NCI-H510A (cell line): Measurements from ENCODE around the gene SH3GL2.
"Not testable (repeated sequence)": the region's sequence is repeated elsewhere in the genome, so short reads cannot be mapped to it uniquely, and the experiment has no call there.

Experiments used
- DNase-seq: peaks from one replicate; lab custom pipeline; 2025; lab: John Stamatoyannopoulos, UW

Gene SH3GL2

GRCh38 chr9:17752021-17752420 lies 173.2 kb downstream of the SH3GL2 start:
- no peak for DNase-seq

- no peak for DNase-seq
These were observed 178.9 kb downstream of the SH3GL2 start for GRCh38 chr9:17757816-17758215.

GRCh38 chr9:17760250-17760649 lies 181.4 kb downstream of the SH3GL2 start:
- DNase-seq, result no peak

GRCh38 chr9:17761984-17762676 lies 183.3 kb downstream of the SH3GL2 start:
- DNase-seq, result peak; percentile 7

- DNase-seq, result no peak
These were observed 185.4 kb downstream of the SH3GL2 start for GRCh38 chr9:17764306-17764705.

- not testable (repeated sequence) for DNase-seq
These were observed 186.3 kb downstream of the SH3GL2 start for GRCh38 chr9:17765131-17765530.

- no peak for DNase-seq
These were observed 193.4 kb downstream of the SH3GL2 start for GRCh38 chr9:17772223-17772622.

GRCh38 chr9:17775656-17776055 lies 196.8 kb downstream of the SH3GL2 start:
- DNase-seq, result no peak

GRCh38 chr9:17776735-17777134 lies 197.9 kb downstream of the SH3GL2 start:
- DNase-seq, result no peak

GRCh38 chr9:17777465-17777864 lies 198.6 kb downstream of the SH3GL2 start:
- DNase-seq, result no peak

- DNase-seq, result no peak
These were observed 203.7 kb downstream of the SH3GL2 start for GRCh38 chr9:17782430-17783149.

GRCh38 chr9:17783227-17783626 lies 204.4 kb downstream of the SH3GL2 start:
- DNase-seq, result no peak

- no peak for DNase-seq
These were observed 210.4 kb downstream of the SH3GL2 start for GRCh38 chr9:17789316-17789715.

- DNase-seq, result no peak
These were observed 215.1 kb downstream of the SH3GL2 start for GRCh38 chr9:17793713-17794622.

GRCh38 chr9:17795744-17796143 lies 216.9 kb downstream of the SH3GL2 start:
- no peak for DNase-seq

GRCh38 chr9:17799369-17799768 lies 220.5 kb downstream of the SH3GL2 start:
- DNase-seq, result no peak

GRCh38 chr9:17800418-17800817 lies 221.6 kb downstream of the SH3GL2 start:
- DNase-seq, result no peak

GRCh38 chr9:17802249-17802857 lies 223.5 kb downstream of the SH3GL2 start:
- no peak for DNase-seq

- DNase-seq, result no peak
These were observed 228.9 kb downstream of the SH3GL2 start for GRCh38 chr9:17807613-17808282.

- DNase-seq, result no peak
These were observed 231.5 kb downstream of the SH3GL2 start for GRCh38 chr9:17810317-17810716.

- DNase-seq, result peak; percentile 10
These were observed 232.1 kb downstream of the SH3GL2 start for GRCh38 chr9:17810728-17811571.
